ENCODE data around the gene SERGEF.

SERGEF gene

DNA sequence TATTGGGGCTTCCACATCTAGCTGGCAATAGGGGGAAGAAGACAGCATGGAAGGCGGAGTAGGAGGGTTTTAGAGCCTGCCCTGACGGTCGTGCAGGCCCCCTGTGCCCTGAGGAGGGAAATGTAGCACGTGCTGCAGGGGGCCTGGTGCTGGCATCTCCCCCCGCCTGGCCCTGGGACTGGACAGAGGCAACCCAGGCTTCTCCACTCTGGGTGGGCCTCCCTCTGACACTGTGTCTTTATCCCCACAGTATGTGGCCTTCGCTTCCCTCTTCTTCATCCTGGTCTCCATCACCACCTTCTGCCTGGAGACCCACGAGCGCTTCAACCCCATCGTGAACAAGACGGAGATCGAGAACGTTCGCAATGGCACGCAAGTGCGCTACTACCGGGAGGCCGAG is 241.4 kb downstream of the SERGEF start:
- no peak for DNase-seq (ENCODE audit: low read depth)
- TF ChIP-seq, protein P1, sequence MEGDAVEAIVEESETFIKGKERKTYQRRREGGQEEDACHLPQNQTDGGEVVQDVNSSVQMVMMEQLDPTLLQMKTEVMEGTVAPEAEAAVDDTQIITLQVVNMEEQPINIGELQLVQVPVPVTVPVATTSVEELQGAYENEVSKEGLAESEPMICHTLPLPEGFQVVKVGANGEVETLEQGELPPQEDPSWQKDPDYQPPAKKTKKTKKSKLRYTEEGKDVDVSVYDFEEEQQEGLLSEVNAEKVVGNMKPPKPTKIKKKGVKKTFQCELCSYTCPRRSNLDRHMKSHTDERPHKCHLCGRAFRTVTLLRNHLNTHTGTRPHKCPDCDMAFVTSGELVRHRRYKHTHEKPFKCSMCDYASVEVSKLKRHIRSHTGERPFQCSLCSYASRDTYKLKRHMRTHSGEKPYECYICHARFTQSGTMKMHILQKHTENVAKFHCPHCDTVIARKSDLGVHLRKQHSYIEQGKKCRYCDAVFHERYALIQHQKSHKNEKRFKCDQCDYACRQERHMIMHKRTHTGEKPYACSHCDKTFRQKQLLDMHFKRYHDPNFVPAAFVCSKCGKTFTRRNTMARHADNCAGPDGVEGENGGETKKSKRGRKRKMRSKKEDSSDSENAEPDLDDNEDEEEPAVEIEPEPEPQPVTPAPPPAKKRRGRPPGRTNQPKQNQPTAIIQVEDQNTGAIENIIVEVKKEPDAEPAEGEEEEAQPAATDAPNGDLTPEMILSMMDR (conservative IDR thresholded peaks at IDR 0.05; ENCODE audit: low read length) = no peak
- H3K4me3 ChIP-seq (ENCODE audit: low read length) = no peak overlapping the region

DNA sequence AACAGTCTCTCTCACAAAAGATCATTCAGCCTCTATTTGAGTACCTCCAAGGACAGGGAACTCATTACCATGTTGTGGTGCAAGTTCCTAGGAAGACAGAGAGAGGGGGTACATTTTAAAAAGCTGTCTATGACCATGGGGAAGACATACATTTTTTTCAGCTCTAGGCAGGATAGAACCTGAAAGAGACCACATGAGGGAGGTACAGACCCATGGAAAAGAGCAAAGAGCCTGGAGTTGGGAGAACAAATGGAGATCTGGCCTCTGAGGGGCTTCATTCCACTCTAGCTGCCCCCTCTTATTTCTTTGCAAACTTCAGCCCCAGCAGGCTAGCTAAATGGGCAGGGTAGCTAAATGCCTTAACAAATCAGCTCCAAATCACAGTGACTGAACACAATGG is 241.9 kb downstream of the SERGEF start:
- no peak for DNase-seq (ENCODE audit: low read depth)
- no peak overlapping the region for H3K4me3 ChIP-seq (ENCODE audit: low read length)
- TF ChIP-seq, protein P1 (conservative IDR thresholded peaks at IDR 0.05; ENCODE audit: low read length) = peak; percentile 32

DNA sequence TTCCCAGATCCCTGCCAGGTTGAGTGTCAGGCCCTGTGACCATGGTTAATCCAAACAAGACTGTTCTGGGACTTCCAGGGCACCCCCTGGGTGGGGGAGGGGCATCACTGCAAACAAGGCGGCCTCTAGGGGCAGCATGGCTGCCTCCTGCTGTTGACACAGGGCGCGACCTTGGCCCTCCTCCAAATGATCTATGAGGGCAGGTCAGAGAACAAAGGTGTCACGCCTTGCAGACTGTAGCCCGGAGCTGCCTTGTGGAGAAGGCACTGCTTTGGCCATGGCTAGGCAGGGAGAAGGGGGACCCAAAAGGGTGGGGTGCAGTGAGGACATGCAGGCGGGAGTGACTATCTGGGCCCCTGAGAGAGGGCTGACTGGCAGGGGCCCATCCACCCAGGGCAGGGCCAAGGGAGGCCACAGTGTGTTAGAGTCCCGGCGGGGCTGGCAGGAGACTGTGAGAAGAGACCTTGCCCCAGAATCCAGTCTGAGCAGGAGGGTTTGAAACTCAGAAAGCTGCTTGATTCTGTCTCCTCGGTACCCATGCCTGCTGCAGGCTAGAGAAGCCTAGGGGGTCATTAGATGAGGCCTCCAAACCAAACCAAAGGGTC is 242.7 kb downstream of the SERGEF start:
- no peak overlapping the region for H3K4me3 ChIP-seq (ENCODE audit: low read length)
- TF ChIP-seq, protein P1 (conservative IDR thresholded peaks at IDR 0.05; ENCODE audit: low read length) = no peak
- no peak for DNase-seq (ENCODE audit: low read depth)

DNA sequence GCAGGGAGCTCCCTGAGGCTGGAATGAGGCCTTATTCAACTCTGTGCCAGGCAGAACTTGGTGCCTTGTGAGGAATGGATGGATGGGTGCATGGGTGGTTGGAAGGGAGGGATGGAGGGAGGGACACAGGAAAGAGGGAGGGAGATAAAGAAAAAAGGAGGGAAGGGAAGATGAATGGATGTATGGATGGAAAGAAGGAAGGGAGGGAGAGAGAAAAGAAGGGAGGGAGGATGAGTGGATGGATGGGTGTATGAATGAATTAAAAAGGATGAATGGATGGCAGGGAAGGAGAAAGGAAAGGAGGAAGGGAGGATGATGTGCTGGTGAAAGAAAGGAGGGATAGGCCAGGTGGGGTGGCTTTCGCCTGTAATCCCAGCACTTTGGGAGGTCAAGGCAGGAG is 243.6 kb downstream of the SERGEF start:
- no peak for DNase-seq (ENCODE audit: low read depth)
- no peak overlapping the region for H3K4me3 ChIP-seq (ENCODE audit: low read length)
- TF ChIP-seq, protein P1 (conservative IDR thresholded peaks at IDR 0.05; ENCODE audit: low read length) = no peak

- TF ChIP-seq, protein P1 (conservative IDR thresholded peaks at IDR 0.05; ENCODE audit: low read length) = no peak
- DNase-seq (ENCODE audit: low read depth) = no peak
- no peak overlapping the region for H3K4me3 ChIP-seq (ENCODE audit: low read length)
Observed at GRCh38 chr11:17768547-17768946, 244.3 kb downstream of the SERGEF start.

DNA sequence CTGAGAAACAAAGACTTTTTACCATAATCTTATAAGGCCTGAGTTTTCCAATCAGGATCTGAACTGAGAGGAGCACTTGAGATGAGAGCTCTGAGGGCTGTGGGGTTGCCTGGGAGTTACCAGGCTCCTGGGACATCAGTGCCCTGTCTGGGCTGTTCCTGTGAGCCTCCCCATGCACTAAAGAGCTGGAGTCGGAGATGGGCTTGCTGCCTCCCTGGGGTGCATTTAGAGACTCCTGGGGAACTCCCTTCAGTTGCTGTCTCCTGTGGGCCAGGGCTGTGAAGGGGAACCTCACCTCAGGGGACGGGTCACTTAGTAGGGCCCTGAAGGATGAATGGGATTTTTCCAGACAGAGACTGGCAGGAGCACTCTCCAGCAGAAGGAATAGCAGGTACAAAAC is 244.9 kb downstream of the SERGEF start:
- TF ChIP-seq, protein P1 (conservative IDR thresholded peaks at IDR 0.05; ENCODE audit: low read length) = no peak
- no peak overlapping the region for H3K4me3 ChIP-seq (ENCODE audit: low read length)
- no peak for DNase-seq (ENCODE audit: low read depth)

DNA sequence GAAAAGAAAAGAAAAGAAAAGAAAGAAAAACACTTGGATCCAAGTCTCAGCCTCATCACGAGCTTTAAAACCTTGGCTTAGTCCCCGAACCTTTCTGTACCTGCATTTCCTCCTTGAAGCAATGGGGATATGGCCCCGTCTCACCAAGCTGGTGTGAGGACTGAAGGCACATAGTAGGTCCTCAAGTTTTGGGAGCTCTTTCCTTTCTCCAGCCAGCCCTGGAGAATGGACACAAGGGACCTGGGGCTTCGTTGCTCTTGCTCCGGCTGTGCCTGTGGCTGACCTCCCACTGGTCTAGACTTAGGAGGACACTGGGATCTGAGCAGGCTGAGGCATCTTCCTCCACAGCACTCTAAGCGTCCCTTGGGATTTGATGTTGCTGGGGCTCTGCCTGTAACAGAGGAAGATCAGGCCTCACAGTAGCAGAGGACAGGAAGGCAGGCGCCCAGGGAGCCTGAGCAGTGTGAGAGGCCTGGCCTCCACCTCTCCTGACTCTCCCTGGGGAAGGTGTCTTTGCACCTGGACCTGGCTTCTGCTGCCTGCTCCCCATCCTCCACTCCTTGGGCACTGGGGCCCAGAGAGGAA is 245.5 kb downstream of the SERGEF start:
- no peak overlapping the region for H3K4me3 ChIP-seq (ENCODE audit: low read length)
- DNase-seq (ENCODE audit: low read depth) = peak; percentile 16
- TF ChIP-seq, protein P1 (conservative IDR thresholded peaks at IDR 0.05; ENCODE audit: low read length) = no peak
